ENCODE data around the gene HSPBAP1. TPM values are rescaled to one million over a fixed set of nuclear protein-coding genes. Genes with fewer than 3 reads are reported as not detected.

Gene HSPBAP1
- total and polyA plus RNA-seq, 7 donors = 4.8 to 24.7 (median 17.6) TPM

GRCh38 chr3:122728756-122729514 lies 64.7 kb downstream of the HSPBAP1 start:
- TF ChIP-seq, protein P1, sequence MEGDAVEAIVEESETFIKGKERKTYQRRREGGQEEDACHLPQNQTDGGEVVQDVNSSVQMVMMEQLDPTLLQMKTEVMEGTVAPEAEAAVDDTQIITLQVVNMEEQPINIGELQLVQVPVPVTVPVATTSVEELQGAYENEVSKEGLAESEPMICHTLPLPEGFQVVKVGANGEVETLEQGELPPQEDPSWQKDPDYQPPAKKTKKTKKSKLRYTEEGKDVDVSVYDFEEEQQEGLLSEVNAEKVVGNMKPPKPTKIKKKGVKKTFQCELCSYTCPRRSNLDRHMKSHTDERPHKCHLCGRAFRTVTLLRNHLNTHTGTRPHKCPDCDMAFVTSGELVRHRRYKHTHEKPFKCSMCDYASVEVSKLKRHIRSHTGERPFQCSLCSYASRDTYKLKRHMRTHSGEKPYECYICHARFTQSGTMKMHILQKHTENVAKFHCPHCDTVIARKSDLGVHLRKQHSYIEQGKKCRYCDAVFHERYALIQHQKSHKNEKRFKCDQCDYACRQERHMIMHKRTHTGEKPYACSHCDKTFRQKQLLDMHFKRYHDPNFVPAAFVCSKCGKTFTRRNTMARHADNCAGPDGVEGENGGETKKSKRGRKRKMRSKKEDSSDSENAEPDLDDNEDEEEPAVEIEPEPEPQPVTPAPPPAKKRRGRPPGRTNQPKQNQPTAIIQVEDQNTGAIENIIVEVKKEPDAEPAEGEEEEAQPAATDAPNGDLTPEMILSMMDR (IDR thresholded peaks at IDR 0.05) = no peak
- intact Hi-C loops (cut with DNase I) = no loop called here

GRCh38 chr3:122728186-122728585 lies 65.4 kb downstream of the HSPBAP1 start:
- Histone ChIP-seq H3K36me3 (ENCODE audit: insufficient read depth in 1 of 2, low read depth in 1 of 2) (peaks cover 0 to 9% of the 10 kb centered on the region in 2 donors), H3K9me3 (no peaks in the 10 kb centered on the region), H3K4me1 (no peaks in the 10 kb centered on the region), H3K27ac (no peak overlapping the region), H3K27me3 (ENCODE audit: insufficient read depth in 3 of 3, low read length in 2 of 3) (no peaks in the 10 kb centered on the region), H3K4me3 (no peak overlapping the region)
- TF ChIP-seq, protein P1 (IDR thresholded peaks at IDR 0.05) = no peak
- no peak for DNase-seq
- intact Hi-C loops (cut with DNase I) = no loop called here
- ATAC-seq = peak in 1 of 4 donors; percentile 32
- 85 to 93% (median 90%) methylated on average over 3 of the region's 3 CpGs for WGBS, 3 donors

More at GRCh38 chr3:122728756-122729514, 64.7 kb downstream of the HSPBAP1 start:
- no peak overlapping the region for H3K4me3 ChIP-seq
- no peaks in the 10 kb centered on the region for H3K9me3 ChIP-seq
- H3K27ac ChIP-seq = no peak overlapping the region
- no peaks in the 10 kb centered on the region for H3K27me3 ChIP-seq (ENCODE audit: insufficient read depth in 3 of 3, low read length in 2 of 3)
- DNase-seq (no peak), ATAC-seq (peak in 2 of 4 donors; percentile 47 to 58)
- H3K36me3 ChIP-seq (ENCODE audit: insufficient read depth in 1 of 2, low read depth in 1 of 2) = peaks cover 0 to 14% of the 10 kb centered on the region in 2 donors
- 80 to 88% (median 81%) methylated on average over 8 of the region's 8 CpGs for WGBS, 3 donors
- no peaks in the 10 kb centered on the region for H3K4me1 ChIP-seq

- TF ChIP-seq, protein P1 (IDR thresholded peaks at IDR 0.05) = no peak
- no peak for ATAC-seq
Measured at GRCh38 chr3:122727766-122728165, 65.9 kb downstream of the HSPBAP1 start.

DNA sequence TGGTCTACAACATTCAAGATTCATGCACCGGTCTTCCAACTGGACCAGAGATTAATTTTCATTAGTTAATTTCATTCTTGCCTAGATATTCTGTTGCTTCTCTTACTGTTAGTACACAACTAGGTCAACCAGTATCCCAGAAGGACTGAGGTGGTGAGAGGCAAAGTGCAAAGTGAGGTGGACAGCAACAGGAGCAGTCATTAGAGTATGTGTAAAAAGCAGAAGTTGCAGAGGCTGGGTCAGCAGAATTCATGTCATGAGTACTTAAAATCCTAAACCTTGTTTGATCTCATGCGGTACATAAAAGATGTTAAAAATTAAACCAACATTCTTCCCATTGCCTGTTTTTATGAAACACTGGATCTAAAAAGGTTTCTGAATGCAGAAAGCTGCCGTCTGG lies 66.3 kb downstream of the HSPBAP1 start:
- DNase-seq (no peak), ATAC-seq (no peak)
- Histone ChIP-seq H3K36me3 (ENCODE audit: insufficient read depth in 1 of 2, low read depth in 1 of 2) (peaks cover 0 to 9% of the 10 kb centered on the region in 2 donors), H3K27me3 (ENCODE audit: insufficient read depth in 3 of 3, low read length in 2 of 3) (no peaks in the 10 kb centered on the region), H3K9me3 (no peaks in the 10 kb centered on the region), H3K4me1 (no peaks in the 10 kb centered on the region), H3K27ac (no peak overlapping the region), H3K4me3 (no peak overlapping the region)
- intact Hi-C loops (cut with DNase I) = no loop called here
- WGBS, 3 donors = 74 to 85% (median 78%) methylated on average over 3 of the region's 3 CpGs
- TF ChIP-seq, protein P1 (IDR thresholded peaks at IDR 0.05) = no peak

More at GRCh38 chr3:122727766-122728165, 65.9 kb downstream of the HSPBAP1 start:
- H3K4me1 ChIP-seq = no peaks in the 10 kb centered on the region
- intact Hi-C loops (cut with DNase I) = no loop called here
- no peak for DNase-seq
- 67 to 79% (median 68%) methylated on average over 9 of the region's 9 CpGs for WGBS, 3 donors
- no peaks in the 10 kb centered on the region for H3K9me3 ChIP-seq
- H3K4me3 ChIP-seq = no peak overlapping the region
- no peaks in the 10 kb centered on the region for H3K27me3 ChIP-seq (ENCODE audit: insufficient read depth in 3 of 3, low read length in 2 of 3)
- peaks cover 0 to 9% of the 10 kb centered on the region in 2 donors for H3K36me3 ChIP-seq (ENCODE audit: insufficient read depth in 1 of 2, low read depth in 1 of 2)
- H3K27ac ChIP-seq = no peak overlapping the region

All from psoas muscle (tissue), 8 donors.